ENCODE results near the gene SNRPA. TPM values are rescaled to one million over a fixed set of nuclear protein-coding genes. Genes with fewer than 3 reads are reported as not detected.

SNRPA gene
- total and polyA plus RNA-seq, 2 of the 13 experiments (the other 11 are each of a cell fraction or from before 2014, with no cell fraction given): 59.6 to 162 TPM

DNA sequence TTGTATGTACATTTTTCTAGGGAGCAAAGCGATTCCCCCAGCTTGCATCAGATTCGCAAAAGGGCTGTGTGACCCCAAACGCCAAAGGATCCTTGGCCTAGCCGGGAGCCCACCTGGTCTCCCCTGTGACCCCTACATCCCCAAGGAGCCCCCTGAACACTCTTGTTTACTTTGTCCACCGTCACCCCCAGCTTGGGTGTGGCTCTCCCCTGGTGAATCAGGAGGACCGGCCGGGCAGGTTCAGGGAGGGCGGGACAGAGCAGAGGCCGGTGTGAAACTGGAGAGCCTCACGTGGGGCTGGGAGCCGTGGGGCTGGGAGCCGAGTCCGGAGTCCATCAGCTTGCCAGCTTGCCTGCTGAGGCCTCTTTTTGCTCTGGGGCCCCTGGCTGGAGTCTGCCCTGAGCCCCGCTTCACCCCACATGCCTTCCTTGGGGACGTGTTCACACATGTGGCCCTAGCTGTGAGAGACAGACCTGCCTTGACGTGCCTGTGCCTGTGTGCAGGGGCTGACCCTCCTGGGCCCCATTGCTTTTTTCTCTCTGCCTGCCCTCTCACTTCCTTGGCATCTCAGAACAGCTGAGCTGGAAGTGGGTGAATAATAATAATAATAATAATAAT, 32.1 kb upstream of the SNRPA start (continued):
- TF ChIP-seq, protein P1, sequence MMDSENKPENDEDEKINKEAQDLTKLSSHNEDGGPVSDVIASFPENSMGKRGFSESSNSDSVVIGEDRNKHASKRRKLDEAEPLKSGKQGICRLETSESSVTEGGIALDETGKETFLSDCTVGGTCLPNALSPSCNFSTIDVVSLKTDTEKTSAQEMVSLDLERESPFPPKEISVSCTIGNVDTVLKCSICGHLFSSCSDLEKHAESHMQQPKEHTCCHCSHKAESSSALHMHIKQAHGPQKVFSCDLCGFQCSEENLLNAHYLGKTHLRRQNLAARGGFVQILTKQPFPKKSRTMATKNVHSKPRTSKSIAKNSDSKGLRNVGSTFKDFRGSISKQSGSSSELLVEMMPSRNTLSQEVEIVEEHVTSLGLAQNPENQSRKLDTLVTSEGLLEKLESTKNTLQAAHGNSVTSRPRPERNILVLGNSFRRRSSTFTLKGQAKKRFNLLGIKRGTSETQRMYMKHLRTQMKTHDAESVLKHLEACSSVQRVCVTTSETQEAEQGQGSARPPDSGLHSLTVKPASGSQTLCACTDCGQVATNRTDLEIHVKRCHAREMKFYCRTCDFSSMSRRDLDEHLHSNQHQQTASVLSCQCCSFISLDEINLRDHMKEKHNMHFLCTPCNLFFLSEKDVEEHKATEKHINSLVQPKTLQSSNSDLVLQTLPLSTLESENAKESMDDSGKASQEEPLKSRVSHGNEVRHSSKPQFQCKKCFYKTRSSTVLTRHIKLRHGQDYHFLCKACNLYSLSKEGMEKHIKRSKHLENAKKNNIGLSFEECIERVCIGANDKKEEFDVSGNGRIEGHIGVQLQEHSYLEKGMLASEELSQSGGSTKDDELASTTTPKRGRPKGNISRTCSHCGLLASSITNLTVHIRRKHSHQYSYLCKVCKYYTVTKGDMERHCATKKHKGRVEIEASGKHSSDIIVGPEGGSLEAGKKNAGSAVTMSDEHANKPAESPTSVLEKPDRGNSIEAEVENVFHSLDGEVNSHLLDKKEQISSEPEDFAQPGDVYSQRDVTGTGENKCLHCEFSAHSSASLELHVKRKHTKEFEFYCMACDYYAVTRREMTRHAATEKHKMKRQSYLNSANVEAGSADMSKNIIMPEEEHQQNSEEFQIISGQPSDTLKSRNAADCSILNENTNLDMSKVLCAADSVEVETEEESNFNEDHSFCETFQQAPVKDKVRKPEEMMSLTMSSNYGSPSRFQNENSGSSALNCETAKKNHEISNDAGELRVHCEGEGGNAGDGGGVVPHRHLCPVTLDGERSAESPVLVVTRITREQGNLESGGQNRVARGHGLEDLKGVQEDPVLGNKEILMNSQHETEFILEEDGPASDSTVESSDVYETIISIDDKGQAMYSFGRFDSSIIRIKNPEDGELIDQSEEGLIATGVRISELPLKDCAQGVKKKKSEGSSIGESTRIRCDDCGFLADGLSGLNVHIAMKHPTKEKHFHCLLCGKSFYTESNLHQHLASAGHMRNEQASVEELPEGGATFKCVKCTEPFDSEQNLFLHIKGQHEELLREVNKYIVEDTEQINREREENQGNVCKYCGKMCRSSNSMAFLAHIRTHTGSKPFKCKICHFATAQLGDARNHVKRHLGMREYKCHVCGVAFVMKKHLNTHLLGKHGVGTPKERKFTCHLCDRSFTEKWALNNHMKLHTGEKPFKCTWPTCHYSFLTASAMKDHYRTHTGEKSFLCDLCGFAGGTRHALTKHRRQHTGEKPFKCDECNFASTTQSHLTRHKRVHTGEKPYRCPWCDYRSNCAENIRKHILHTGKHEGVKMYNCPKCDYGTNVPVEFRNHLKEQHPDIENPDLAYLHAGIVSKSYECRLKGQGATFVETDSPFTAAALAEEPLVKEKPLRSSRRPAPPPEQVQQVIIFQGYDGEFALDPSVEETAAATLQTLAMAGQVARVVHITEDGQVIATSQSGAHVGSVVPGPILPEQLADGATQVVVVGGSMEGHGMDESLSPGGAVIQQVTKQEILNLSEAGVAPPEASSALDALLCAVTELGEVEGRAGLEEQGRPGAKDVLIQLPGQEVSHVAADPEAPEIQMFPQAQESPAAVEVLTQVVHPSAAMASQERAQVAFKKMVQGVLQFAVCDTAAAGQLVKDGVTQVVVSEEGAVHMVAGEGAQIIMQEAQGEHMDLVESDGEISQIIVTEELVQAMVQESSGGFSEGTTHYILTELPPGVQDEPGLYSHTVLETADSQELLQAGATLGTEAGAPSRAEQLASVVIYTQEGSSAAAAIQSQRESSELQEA (CRISPR knock-in tag; IDR thresholded peaks at IDR 0.05; ENCODE audit: not compliant biosample characterization): no peak
- TF ChIP-seq MYNN (CRISPR knock-in tag; IDR thresholded peaks at IDR 0.05; ENCODE audit: low read depth) (no peak), SCMH1 (CRISPR knock-in tag; IDR thresholded peaks at IDR 0.05; ENCODE audit: borderline replicate concordance) (no peak), ZNF430 (CRISPR knock-in tag; IDR thresholded peaks at IDR 0.05) (no peak), ATF1 (CRISPR knock-in tag; IDR thresholded peaks at IDR 0.05) (no peak), ZSCAN25 (CRISPR knock-in tag; IDR thresholded peaks at IDR 0.05) (peak; percentile 57; the same call in 1 of the 2 replicates), CBFB (CRISPR knock-in tag; IDR thresholded peaks at IDR 0.05) (no peak), SP1 (IDR thresholded peaks at IDR 0.05) (no peak), SP1 (CRISPR knock-in tag; IDR thresholded peaks at IDR 0.05) (no peak), ZNF556 (CRISPR knock-in tag; IDR thresholded peaks at IDR 0.05; ENCODE audit: borderline replicate concordance) (no peak; the same call in 1 of the 2 replicates), NFKBIZ (CRISPR knock-in tag; IDR thresholded peaks at IDR 0.05) (no peak; the same call in 1 of the 2 replicates), REL (CRISPR knock-in tag; conservative IDR thresholded peaks at IDR 0.05) (no peak), ZNF207 (IDR thresholded peaks at IDR 0.05; ENCODE audit: borderline replicate concordance) (no peak), ZNF570 (CRISPR knock-in tag; IDR thresholded peaks at IDR 0.05; ENCODE audit: borderline replicate concordance) (no peak), ZFP37 (CRISPR knock-in tag; IDR thresholded peaks at IDR 0.05; ENCODE audit: borderline replicate concordance) (no peak), RFXAP (CRISPR knock-in tag; IDR thresholded peaks at IDR 0.05; ENCODE audit: borderline replicate concordance) (no peak), ISX (CRISPR knock-in tag; conservative IDR thresholded peaks at IDR 0.05) (no peak)
- TF ChIP-seq, protein P2, sequence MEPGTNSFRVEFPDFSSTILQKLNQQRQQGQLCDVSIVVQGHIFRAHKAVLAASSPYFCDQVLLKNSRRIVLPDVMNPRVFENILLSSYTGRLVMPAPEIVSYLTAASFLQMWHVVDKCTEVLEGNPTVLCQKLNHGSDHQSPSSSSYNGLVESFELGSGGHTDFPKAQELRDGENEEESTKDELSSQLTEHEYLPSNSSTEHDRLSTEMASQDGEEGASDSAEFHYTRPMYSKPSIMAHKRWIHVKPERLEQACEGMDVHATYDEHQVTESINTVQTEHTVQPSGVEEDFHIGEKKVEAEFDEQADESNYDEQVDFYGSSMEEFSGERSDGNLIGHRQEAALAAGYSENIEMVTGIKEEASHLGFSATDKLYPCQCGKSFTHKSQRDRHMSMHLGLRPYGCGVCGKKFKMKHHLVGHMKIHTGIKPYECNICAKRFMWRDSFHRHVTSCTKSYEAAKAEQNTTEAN (CRISPR knock-in tag; conservative IDR thresholded peaks at IDR 0.05): no peak; the same call in 1 of the 2 replicates
- TF ChIP-seq, protein P3, sequence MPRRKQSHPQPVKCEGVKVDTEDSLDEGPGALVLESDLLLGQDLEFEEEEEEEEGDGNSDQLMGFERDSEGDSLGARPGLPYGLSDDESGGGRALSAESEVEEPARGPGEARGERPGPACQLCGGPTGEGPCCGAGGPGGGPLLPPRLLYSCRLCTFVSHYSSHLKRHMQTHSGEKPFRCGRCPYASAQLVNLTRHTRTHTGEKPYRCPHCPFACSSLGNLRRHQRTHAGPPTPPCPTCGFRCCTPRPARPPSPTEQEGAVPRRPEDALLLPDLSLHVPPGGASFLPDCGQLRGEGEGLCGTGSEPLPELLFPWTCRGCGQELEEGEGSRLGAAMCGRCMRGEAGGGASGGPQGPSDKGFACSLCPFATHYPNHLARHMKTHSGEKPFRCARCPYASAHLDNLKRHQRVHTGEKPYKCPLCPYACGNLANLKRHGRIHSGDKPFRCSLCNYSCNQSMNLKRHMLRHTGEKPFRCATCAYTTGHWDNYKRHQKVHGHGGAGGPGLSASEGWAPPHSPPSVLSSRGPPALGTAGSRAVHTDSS (CRISPR knock-in tag; conservative IDR thresholded peaks at IDR 0.05): no peak
- TF ChIP-seq, protein P4, sequence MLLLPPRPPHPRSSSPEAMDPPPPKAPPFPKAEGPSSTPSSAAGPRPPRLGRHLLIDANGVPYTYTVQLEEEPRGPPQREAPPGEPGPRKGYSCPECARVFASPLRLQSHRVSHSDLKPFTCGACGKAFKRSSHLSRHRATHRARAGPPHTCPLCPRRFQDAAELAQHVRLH (CRISPR knock-in tag; IDR thresholded peaks at IDR 0.05; ENCODE audit: borderline replicate concordance, low read depth): no peak; the same call in 1 of the 2 replicates

All from HepG2 (cell line).